Measurements from ENCODE around the gene NUDC.

Gene NUDC

GRCh38 chr1:26888231-26888630 lies 33.3 kb upstream of the NUDC start:
- no peak for TF ChIP-seq CTCF (conservative IDR thresholded peaks at IDR 0.05)
- peak overlapping the region; percentile 88; the same call in 1 of the 2 replicates for H3K27ac ChIP-seq

DNA sequence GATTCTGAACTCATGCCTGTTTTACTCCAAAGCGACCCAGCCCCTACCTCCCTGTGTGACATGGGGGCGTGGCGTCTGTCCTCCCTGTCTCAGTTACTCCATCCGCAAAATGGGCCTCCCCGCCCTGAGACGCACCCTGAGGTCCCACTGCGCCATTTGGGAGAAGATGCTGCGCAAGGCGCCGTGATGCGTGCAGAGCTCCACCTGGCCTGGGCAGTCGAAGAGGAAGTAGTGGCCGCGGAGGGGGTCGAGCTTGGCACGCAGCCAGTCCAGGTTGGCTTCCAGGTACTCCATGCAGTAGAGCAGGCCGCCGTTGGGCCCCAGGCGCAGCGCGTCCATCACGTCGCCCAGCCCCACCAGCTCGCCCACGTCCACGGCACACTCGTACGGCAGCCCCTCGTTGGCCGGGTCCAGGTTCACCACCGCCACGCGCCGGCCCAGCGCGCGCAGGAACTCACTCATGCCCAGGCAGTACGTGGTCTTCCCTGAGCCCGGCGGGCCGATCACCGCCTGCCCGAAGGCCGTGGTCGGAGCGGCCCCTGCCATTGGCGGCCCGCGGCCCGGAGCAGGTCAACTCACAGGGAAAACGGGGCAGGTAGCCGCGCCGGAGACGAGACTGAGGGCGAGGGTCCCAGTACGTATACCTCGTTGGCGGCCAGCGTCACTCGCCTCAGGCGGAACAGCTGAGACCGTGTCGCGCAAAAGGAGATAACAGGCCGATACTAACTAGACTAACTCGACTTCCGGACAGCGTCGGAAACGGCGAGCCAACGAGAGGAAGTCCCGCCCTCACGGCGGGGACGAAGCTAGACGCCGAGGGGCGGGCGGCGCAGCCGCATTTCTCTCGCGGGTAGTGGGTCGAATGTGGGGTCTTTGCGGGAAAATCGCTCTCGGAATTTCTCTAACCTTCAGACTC lies 31.7 kb upstream of the NUDC start, which contains the start of gene GPN2:
GPN2 (minus strand) TSS at position 733 of the 916 bp plus-strand sequence; CDS start at position 546, 187 bp downstream.
- TF ChIP-seq CTCF (conservative IDR thresholded peaks at IDR 0.05): no peak
- peak within 1 kb of the TSS; percentile 88 for H3K27ac ChIP-seq

GRCh38 chr1:26890467-26890796 lies 31.1 kb upstream of the NUDC start:
- no peak for TF ChIP-seq CTCF (conservative IDR thresholded peaks at IDR 0.05)
- peak overlapping the region; percentile 88 for H3K27ac ChIP-seq

DNA sequence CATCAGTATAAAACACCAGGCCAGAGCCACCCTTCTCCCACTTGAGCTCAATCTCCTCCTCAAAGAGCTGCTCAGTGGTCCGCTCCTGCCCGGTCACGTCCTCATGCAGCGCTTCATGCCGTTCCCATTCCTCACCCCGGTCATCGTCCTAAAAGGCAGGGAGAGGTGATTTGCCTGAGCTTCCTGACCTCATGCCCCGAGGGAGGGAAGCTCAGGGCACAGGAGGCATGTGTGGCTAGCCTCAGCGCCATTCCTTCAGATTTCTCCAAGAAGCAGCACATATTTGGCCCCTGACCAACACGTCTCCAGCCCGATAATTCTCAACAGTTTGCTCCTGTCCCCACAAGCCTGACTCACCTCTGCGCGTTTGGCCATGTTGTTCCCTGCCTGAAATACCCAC lies 27.3 kb upstream of the NUDC start:
- TF ChIP-seq CTCF (conservative IDR thresholded peaks at IDR 0.05): no peak
- H3K27ac ChIP-seq: no peak overlapping the region

DNA sequence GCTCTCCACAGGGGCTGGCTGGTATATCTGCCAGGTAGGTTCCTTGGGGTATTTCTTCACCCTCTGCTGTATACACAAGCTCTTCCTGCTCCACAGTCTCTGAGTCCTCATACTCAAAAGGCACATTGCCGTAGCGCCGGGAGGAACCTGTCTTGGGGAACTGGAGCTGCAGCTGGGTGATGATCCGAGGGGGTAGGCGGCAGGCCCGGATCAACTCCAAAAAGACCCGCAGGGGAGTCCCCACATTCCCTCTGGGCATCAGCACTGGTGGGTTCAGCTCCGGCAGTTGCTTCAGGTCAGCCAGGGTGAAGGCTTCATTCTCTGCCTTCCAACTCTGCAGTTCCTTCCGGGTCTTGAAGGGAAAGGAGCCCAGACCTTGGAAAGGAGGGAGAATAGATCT lies 24.2 kb upstream of the NUDC start:
- TF ChIP-seq CTCF (conservative IDR thresholded peaks at IDR 0.05): no peak

DNA sequence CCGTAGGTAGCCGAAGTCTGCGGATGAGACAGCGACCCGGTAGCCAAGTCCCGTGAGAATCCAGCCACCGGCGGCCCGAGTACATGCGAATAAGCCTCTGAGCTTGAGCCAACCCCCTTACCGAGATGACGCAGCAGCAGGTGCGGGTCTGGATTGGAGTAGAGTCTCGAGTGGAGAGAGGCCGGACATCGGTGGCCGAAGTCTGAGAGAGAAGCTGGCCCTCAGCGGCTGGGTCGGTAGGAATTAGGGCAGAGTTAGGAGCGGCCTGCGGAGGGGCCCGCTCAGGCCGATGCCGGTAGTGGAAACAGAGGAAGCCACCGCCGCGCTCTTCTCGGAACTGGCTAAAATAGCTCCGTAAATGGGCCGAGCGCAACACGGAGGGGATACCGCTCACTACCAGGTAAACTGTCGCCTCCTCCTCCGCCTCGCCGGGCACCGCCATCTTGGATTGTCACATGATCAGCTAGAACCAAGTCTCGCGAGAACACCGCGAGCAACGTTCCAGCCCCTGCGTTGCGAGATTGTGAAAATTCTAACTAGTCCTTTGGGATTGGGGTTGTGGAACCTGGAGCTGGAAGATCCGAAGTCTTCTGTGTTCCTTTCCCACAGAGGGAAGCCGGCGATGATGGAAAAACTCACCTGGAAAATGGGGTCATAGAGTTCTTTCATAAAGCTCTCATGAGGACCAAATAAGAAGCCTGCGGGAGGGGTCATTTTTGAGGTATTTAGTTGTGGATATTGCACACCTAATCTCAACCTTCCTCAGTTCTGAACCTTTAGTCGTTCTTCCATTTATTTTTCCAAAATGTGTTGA lies 21.3 kb upstream of the NUDC start, which contains the start of gene GPATCH3:
GPATCH3 (minus strand) TSS at position 467 of the 814 bp plus-strand sequence; CDS start at position 442, 25 bp downstream.
- peak within 1 kb of the TSS; percentile 83 for H3K27ac ChIP-seq
- no peak for TF ChIP-seq CTCF (conservative IDR thresholded peaks at IDR 0.05)

More for the DNA sequence above, 24.2 kb upstream of the NUDC start:
- H3K27ac ChIP-seq: no peak overlapping the region
